Measurements from ENCODE around the gene SLC6A6. TPM values are rescaled to one million over a fixed set of nuclear protein-coding genes. Genes with fewer than 3 reads are reported as not detected.

SLC6A6 gene
- total and polyA plus RNA-seq, 8 donors, result 14.0 to 134 (median 20.8) TPM

GRCh38 chr3:14418296-14419250 is 16.2 kb downstream of the SLC6A6 start:
- intact Hi-C loops (cut with DNase I), result no loop called here
- Histone ChIP-seq H3K9me3 (no peaks in the 10 kb centered on the region), H3K36me3 (peaks cover 0 to 67% of the 10 kb centered on the region in 2 donors), H3K27ac (peak overlapping the region; percentile 66 to 89), H3K4me3 (no peak overlapping the region), H3K4me1 (peaks cover 37 to 95% of the 10 kb centered on the region in 2 donors), H3K27me3 (no peaks in the 10 kb centered on the region)
- TF ChIP-seq CTCF (IDR thresholded peaks at IDR 0.05), result no peak
- ATAC-seq, result peak; percentile 67
- peak in 3 of 4 donors; percentile 70 to 83 (median 83) for DNase-seq

- no peak for ATAC-seq
- peaks cover 46 to 99% of the 10 kb centered on the region in 2 donors for H3K4me1 ChIP-seq
- H3K4me3 ChIP-seq, result no peak overlapping the region
- H3K27ac ChIP-seq, result peak overlapping the region in 1 of 2 donors; percentile 98
- H3K9me3 ChIP-seq, result no peaks in the 10 kb centered on the region
- H3K36me3 ChIP-seq, result peaks cover 0 to 57% of the 10 kb centered on the region in 2 donors
- intact Hi-C loops (cut with DNase I), result no loop called here
- TF ChIP-seq CTCF (IDR thresholded peaks at IDR 0.05), result no peak
- DNase-seq, result no peak
- no peaks in the 10 kb centered on the region for H3K27me3 ChIP-seq
Measured at GRCh38 chr3:14422016-14422963, 19.9 kb downstream of the SLC6A6 start.

DNA sequence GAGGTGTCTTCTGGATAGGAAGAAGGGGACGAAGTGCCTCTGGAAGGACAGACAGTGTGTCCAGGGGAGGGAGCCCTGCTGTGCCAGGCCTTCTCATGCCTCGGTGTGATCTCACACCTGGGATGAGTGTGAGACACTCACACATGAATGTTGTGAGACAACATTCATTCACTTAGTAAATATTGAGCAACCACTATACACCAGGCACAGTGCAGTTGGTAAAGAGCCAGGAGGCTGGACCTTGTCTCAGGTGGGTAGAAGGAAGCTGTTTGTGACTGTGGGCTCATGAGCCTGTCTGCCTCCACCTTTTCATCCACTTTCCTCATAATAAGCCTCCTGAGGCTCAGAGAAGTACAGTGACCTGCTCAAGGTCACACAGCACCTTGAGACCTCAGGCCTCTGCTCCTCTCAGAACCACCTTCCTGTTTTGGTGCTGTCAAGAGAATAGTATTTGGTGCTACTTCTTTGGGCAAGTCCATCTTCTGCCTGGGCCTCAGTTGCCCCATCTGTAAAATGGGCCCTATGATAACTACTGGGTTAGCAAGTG is 20.9 kb downstream of the SLC6A6 start:
- DNase-seq, result peak in 1 of 4 donors; percentile 62
- intact Hi-C loops (cut with DNase I), result no loop called here
- Histone ChIP-seq H3K4me1 (peaks cover 44 to 99% of the 10 kb centered on the region in 2 donors), H3K4me3 (no peak overlapping the region), H3K27ac (peak overlapping the region; percentile 16 to 98), H3K9me3 (no peaks in the 10 kb centered on the region), H3K36me3 (peaks cover 0 to 48% of the 10 kb centered on the region in 2 donors), H3K27me3 (no peaks in the 10 kb centered on the region)
- ATAC-seq, result peak; percentile 24
- no peak for TF ChIP-seq CTCF (IDR thresholded peaks at IDR 0.05)

DNA sequence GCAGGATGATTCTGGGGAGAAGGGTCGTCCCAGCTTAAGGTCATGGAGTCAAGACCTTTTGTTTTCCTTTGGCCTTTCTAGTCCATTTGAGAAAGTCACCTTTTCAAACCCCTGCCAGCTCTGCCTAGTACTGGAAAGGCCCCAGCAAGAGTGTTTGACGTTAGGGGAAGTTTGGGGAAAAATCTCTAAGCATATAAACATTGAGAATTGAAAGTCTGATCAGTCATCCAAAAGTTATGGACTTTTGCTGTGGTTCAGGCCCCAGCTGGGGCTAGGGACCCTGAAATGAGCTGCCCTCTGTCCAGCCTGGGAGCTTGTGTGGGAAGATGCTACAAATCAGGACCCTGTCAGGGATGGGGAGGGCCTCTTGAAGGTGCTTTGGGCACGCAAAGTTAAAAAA is 21.6 kb downstream of the SLC6A6 start:
- Histone ChIP-seq H3K4me1 (peaks cover 37 to 99% of the 10 kb centered on the region in 2 donors), H3K9me3 (no peaks in the 10 kb centered on the region), H3K36me3 (peaks cover 0 to 41% of the 10 kb centered on the region in 2 donors), H3K4me3 (no peak overlapping the region), H3K27me3 (no peaks in the 10 kb centered on the region), H3K27ac (peak overlapping the region; percentile 16 to 98)
- intact Hi-C loops (cut with DNase I), result no loop called here
- ATAC-seq (no peak), DNase-seq (no peak)
- no peak for TF ChIP-seq CTCF (IDR thresholded peaks at IDR 0.05)
